HUES6 (cell line): Measurements from ENCODE around the gene AGBL1.

Experiments used
- H3K27ac ChIP-seq: 2 replicates; pipeline ENCODE4 v1.7.0; 2013; ENCODE audit warnings: low read depth, mild to moderate bottlenecking, low read length, inconsistent platforms
- H3K27me3 ChIP-seq: 2 replicates; pipeline ENCODE4 v1.6.1; 2013; ENCODE audit warnings: low read length; ENCODE audit not compliant: control insufficient read depth, insufficient read depth
- H3K36me3 ChIP-seq: 2 replicates; pipeline ENCODE4 v1.6.1; 2013; ENCODE audit warnings: low read length; ENCODE audit not compliant: control insufficient read depth, insufficient read depth
- H3K4me1 ChIP-seq: 2 replicates; pipeline ENCODE4 v1.6.1; 2013; ENCODE audit warnings: low read length; ENCODE audit not compliant: control insufficient read depth, insufficient read depth
- H3K4me3 ChIP-seq: 2 replicates; pipeline ENCODE4 v1.5.1; 2013; ENCODE audit warnings: low read depth, low read length
- H3K9ac ChIP-seq: one replicate; pipeline ENCODE4 v1.6.1; 2013; ENCODE audit warnings: mild to moderate bottlenecking, low read length
- H3K9me3 ChIP-seq: 2 replicates; pipeline ENCODE4 v1.6.1; 2013; ENCODE audit warnings: low read depth, low read length; ENCODE audit not compliant: control insufficient read depth, insufficient read depth

Gene AGBL1

GRCh38 chr15:86842199-86842598 is 762.5 kb downstream of the AGBL1 start:
- H3K27me3 ChIP-seq = no peaks in the 10 kb centered on the region
- no peaks in the 10 kb centered on the region for H3K4me1 ChIP-seq
- H3K9me3 ChIP-seq = no peaks in the 10 kb centered on the region
- H3K36me3 ChIP-seq = no peaks in the 10 kb centered on the region
- H3K27ac ChIP-seq = no peak overlapping the region
- no peak overlapping the region for H3K4me3 ChIP-seq
- no peak overlapping the region for H3K9ac ChIP-seq

- no peak overlapping the region for H3K9ac ChIP-seq
- H3K27me3 ChIP-seq = no peaks in the 10 kb centered on the region
- no peaks in the 10 kb centered on the region for H3K4me1 ChIP-seq
- no peak overlapping the region for H3K4me3 ChIP-seq
- H3K9me3 ChIP-seq = no peaks in the 10 kb centered on the region
- no peak overlapping the region for H3K27ac ChIP-seq
- no peaks in the 10 kb centered on the region for H3K36me3 ChIP-seq
Measured at GRCh38 chr15:86846036-86846435, 766.4 kb downstream of the AGBL1 start.

- H3K27me3 ChIP-seq = no peaks in the 10 kb centered on the region
- no peaks in the 10 kb centered on the region for H3K36me3 ChIP-seq
- H3K4me1 ChIP-seq = no peaks in the 10 kb centered on the region
- H3K9ac ChIP-seq = no peak overlapping the region
- no peaks in the 10 kb centered on the region for H3K9me3 ChIP-seq
- no peak overlapping the region for H3K4me3 ChIP-seq
- H3K27ac ChIP-seq = no peak overlapping the region
Measured at GRCh38 chr15:86849136-86849535, 769.5 kb downstream of the AGBL1 start.

GRCh38 chr15:86849558-86850285 is 770.1 kb downstream of the AGBL1 start:
- no peak overlapping the region for H3K27ac ChIP-seq
- no peaks in the 10 kb centered on the region for H3K9me3 ChIP-seq
- H3K36me3 ChIP-seq = no peaks in the 10 kb centered on the region
- H3K4me1 ChIP-seq = no peaks in the 10 kb centered on the region
- H3K4me3 ChIP-seq = no peak overlapping the region
- H3K27me3 ChIP-seq = no peaks in the 10 kb centered on the region
- no peak overlapping the region for H3K9ac ChIP-seq

GRCh38 chr15:86850939-86851338 is 771.3 kb downstream of the AGBL1 start:
- Histone ChIP-seq H3K4me3 (no peak overlapping the region), H3K9ac (no peak overlapping the region)

GRCh38 chr15:86852741-86853140 is 773.1 kb downstream of the AGBL1 start:
- H3K4me3 ChIP-seq = no peak overlapping the region
- no peaks in the 10 kb centered on the region for H3K36me3 ChIP-seq
- no peaks in the 10 kb centered on the region for H3K4me1 ChIP-seq
- no peaks in the 10 kb centered on the region for H3K9me3 ChIP-seq
- no peak overlapping the region for H3K27ac ChIP-seq
- no peaks in the 10 kb centered on the region for H3K27me3 ChIP-seq
- H3K9ac ChIP-seq = no peak overlapping the region

More at GRCh38 chr15:86850939-86851338, 771.3 kb downstream of the AGBL1 start:
- no peak overlapping the region for H3K27ac ChIP-seq
- H3K36me3 ChIP-seq = no peaks in the 10 kb centered on the region
- H3K9me3 ChIP-seq = no peaks in the 10 kb centered on the region
- H3K27me3 ChIP-seq = no peaks in the 10 kb centered on the region
- H3K4me1 ChIP-seq = no peaks in the 10 kb centered on the region

- H3K4me3 ChIP-seq = no peak overlapping the region
- no peaks in the 10 kb centered on the region for H3K27me3 ChIP-seq
- H3K27ac ChIP-seq = no peak overlapping the region
- no peak overlapping the region for H3K9ac ChIP-seq
- no peaks in the 10 kb centered on the region for H3K36me3 ChIP-seq
- no peaks in the 10 kb centered on the region for H3K4me1 ChIP-seq
- no peaks in the 10 kb centered on the region for H3K9me3 ChIP-seq
Measured at GRCh38 chr15:86854176-86854575, 774.5 kb downstream of the AGBL1 start.

GRCh38 chr15:86855307-86856291 is 775.9 kb downstream of the AGBL1 start:
- Histone ChIP-seq H3K4me3 (no peak overlapping the region), H3K27ac (no peak overlapping the region), H3K27me3 (no peaks in the 10 kb centered on the region), H3K9ac (no peak overlapping the region), H3K4me1 (no peaks in the 10 kb centered on the region), H3K9me3 (no peaks in the 10 kb centered on the region), H3K36me3 (no peaks in the 10 kb centered on the region)

GRCh38 chr15:86857701-86858100 is 778.0 kb downstream of the AGBL1 start:
- Histone ChIP-seq H3K36me3 (no peaks in the 10 kb centered on the region), H3K9me3 (no peaks in the 10 kb centered on the region), H3K9ac (no peak overlapping the region), H3K27ac (no peak overlapping the region), H3K27me3 (no peaks in the 10 kb centered on the region), H3K4me3 (no peak overlapping the region), H3K4me1 (no peaks in the 10 kb centered on the region)

GRCh38 chr15:86863226-86863915 is 783.7 kb downstream of the AGBL1 start:
- Histone ChIP-seq H3K36me3 (no peaks in the 10 kb centered on the region), H3K27ac (no peak overlapping the region), H3K9me3 (no peaks in the 10 kb centered on the region), H3K4me1 (no peaks in the 10 kb centered on the region), H3K9ac (no peak overlapping the region), H3K27me3 (no peaks in the 10 kb centered on the region), H3K4me3 (no peak overlapping the region)
